GM23248 (cell line): ENCODE measurements around the gene TUFM. TPM values are rescaled to one million over a fixed set of nuclear protein-coding genes. Genes with fewer than 3 reads are reported as not detected.

ENCODE experiments used
- DNase-seq: peaks from one replicate; pipeline ENCODE4 v3.0.0-alpha.2; 2015
- H2AFZ ChIP-seq: fragments of 200-600 bp; sonication (generic); 2 replicates; pipeline ENCODE4 v1.6.1; 2016; ENCODE audit warnings: antibody characterized with exemption
- H3F3A ChIP-seq: fragments of 200-600 bp; sonication (generic); 2 replicates; pipeline ENCODE4 v1.6.1; 2016; ENCODE audit warnings: mild to moderate bottlenecking, antibody characterized with exemption, mixed run types; ENCODE audit not compliant: insufficient read depth
- H3K27ac ChIP-seq: fragments of 200-600 bp; sonication (generic); 2 replicates; pipeline ENCODE4 v1.5.1; 2016; ENCODE audit warnings: mild to moderate bottlenecking
- H3K27me3 ChIP-seq: fragments of 200-600 bp; sonication (generic); replicated peaks from 2 replicates; pipeline ENCODE4 v1.6.1; 2016; ENCODE audit warnings: mild to moderate bottlenecking; ENCODE audit not compliant: insufficient read depth
- H3K36me3 ChIP-seq: fragments of 200-600 bp; sonication (generic); 2 replicates; pipeline ENCODE4 v1.6.1; 2016; ENCODE audit warnings: low read depth, mild to moderate bottlenecking
- H3K4me1 ChIP-seq: fragments of 200-600 bp; sonication (generic); 2 replicates; pipeline ENCODE4 v1.6.1; 2016; ENCODE audit warnings: mild to moderate bottlenecking; ENCODE audit not compliant: insufficient read depth
- H3K4me2 ChIP-seq: fragments of 200-600 bp; sonication (generic); one replicate; pipeline ENCODE4 v1.6.1; 2016; ENCODE audit warnings: mild to moderate bottlenecking; ENCODE audit not compliant: unreplicated experiment
- H3K4me3 ChIP-seq: fragments of 200-600 bp; sonication (generic); 2 replicates; pipeline ENCODE4 v1.5.1; 2016; ENCODE audit warnings: mild to moderate bottlenecking
- H3K79me2 ChIP-seq: fragments of 200-600 bp; sonication (generic); 2 replicates; pipeline ENCODE4 v1.6.1; 2016; ENCODE audit warnings: mild to moderate bottlenecking; ENCODE audit not compliant: insufficient read depth
- H3K9ac ChIP-seq: fragments of 200-600 bp; sonication (generic); 2 replicates; pipeline ENCODE4 v1.6.1; 2016; ENCODE audit warnings: mild to moderate bottlenecking
- H3K9me2 ChIP-seq: fragments of 200-600 bp; sonication (generic); 2 replicates; pipeline ENCODE4 v1.6.1; 2016; ENCODE audit warnings: mixed run types, mild to moderate bottlenecking, moderate library complexity; ENCODE audit not compliant: insufficient read depth
- H3K9me3 ChIP-seq: fragments of 200-600 bp; sonication (generic); one replicate; pipeline ENCODE4 v1.6.1; 2017; ENCODE audit warnings: low read depth
- H4K20me1 ChIP-seq: fragments of 200-600 bp; sonication (generic); 2 replicates; pipeline ENCODE4 v1.6.0; 2016; ENCODE audit not compliant: insufficient read depth
- EZH2 ChIP-seq: fragments of 200-600 bp; sonication (generic); IDR thresholded peaks from 2 replicates; pipeline ENCODE4 v1.6.1; 2018; ENCODE audit warnings: antibody characterized with exemption, mild to moderate bottlenecking; ENCODE audit not compliant: insufficient read depth, poor library complexity, severe bottlenecking
- EZH2phosphoT487 ChIP-seq: fragments of 200-600 bp; sonication (generic); IDR thresholded peaks from 2 replicates; pipeline ENCODE4 v1.6.1; 2018; ENCODE audit warnings: antibody characterized with exemption, moderate library complexity, mild to moderate bottlenecking, low read depth; ENCODE audit not compliant: insufficient read depth
- WGBS, 2 experiments: methylation state at CpG; one replicate each; pipeline ENCODE4 v1.1.6; 2015 to 2017; ENCODE audit warnings: low lambda C conversion rate in 2 of 2, low coverage in 1 of 2; ENCODE audit errors: missing lambda C conversion rate in 2 of 2; 5-methylcytosine and 5-hydroxymethylcytosine counted together
- in situ Hi-C: fragments of 300-500 bp; cut with MboI; formaldehyde crosslinking; loops from 2 replicates; pipeline ENCODE4 v1.15.0; 2020
- polyA plus RNA-seq: library from polyadenylated mRNA; unstranded; fragments of >200 nt; fragmentation: Nextera tagmentation; extraction: Ambion mirVana; gene quantifications from 2 replicates; pipeline ENCODE4 v1.2.1, GENCODE V29; 2016
- total RNA-seq: library from RNA; depleted of rRNA; stranded (reverse); fragments of >200 nt; shearing (Covaris generic); gene quantifications from 2 replicates; pipeline ENCODE4 v1.2.3, GENCODE V29; 2014

TUFM gene
- total and polyA plus RNA-seq, 2 experiments from 2014 or later, result 95.2 to 141 TPM

DNA sequence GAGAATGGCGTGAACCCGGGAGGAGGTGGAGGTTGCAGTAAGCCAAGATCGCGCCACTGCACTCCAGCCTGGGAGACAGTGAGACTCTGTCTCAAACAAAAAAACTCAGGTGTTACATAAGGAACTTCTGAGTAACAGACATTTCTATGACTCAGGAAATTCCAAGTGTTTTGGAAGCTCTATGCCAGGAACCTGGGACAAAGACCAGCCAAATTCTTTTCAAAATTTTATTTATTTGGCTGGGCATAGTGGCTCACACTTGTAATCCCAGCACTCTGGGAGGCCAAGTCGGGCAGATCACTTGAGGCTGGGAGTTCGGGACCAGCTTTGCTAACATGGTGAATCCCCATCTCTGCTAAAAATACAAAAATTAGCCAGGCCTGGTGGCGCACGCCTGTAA, 12.3 kb upstream of the TUFM start:
- Histone ChIP-seq H3K9me2 (no peaks in the 10 kb centered on the region), H3K27me3 (no peaks in the 10 kb centered on the region), H2AFZ (no peak overlapping the region), H3K4me3 (no peak overlapping the region), H3K4me2 (no peak overlapping the region), H3K27ac (peak overlapping the region; percentile 55), H3K9me3 (no peaks in the 10 kb centered on the region), H3K79me2 (peaks cover 24% of the 10 kb centered on the region), H3F3A (peaks cover 4% of the 10 kb centered on the region; the same call in 1 of the 2 replicates), H3K4me1 (peaks cover 6% of the 10 kb centered on the region; the same call in 1 of the 2 replicates), H3K9ac (no peak overlapping the region), H3K36me3 (no peaks in the 10 kb centered on the region), H4K20me1 (no peaks in the 10 kb centered on the region)
- WGBS, 2 experiments, result 92 to 93% methylated on average over 8 of the region's 8 CpGs
- DNase-seq, result peak; percentile 50
- TF ChIP-seq EZH2phosphoT487 (no peak), EZH2 (no peak)
- in situ Hi-C loops, result no loop called here

DNA sequence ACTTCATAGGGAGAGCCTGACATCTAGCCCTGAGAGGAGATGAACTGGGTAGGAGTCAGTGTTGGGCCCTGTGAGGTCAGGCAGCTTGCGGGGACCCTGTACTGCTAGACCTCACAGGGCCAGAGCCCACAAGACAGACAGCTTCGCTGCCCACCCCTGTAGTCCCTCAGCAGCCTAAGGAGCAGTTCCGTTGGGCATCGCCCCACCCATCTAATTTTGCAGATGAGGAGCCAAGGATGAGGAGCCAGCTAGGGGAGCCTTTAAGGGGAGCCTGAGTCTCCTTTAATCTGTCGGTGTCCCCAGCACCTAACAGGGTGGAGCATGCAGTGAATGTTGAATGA, 755 bp upstream of the TUFM start:
- Histone ChIP-seq H3K4me2 (peak overlapping the region; percentile 96), H3K79me2 (peaks cover 64% of the 10 kb centered on the region), H3K27ac (peak overlapping the region; percentile 36), H3K36me3 (peaks cover 14% of the 10 kb centered on the region; the same call in 1 of the 2 replicates), H4K20me1 (no peaks in the 10 kb centered on the region), H3K27me3 (no peaks in the 10 kb centered on the region), H2AFZ (peak overlapping the region; percentile 90), H3K9me3 (no peaks in the 10 kb centered on the region), H3K4me3 (peak overlapping the region; percentile 94), H3K9me2 (no peaks in the 10 kb centered on the region), H3K9ac (peak overlapping the region; percentile 93), H3K4me1 (peaks cover 11% of the 10 kb centered on the region), H3F3A (no peaks in the 10 kb centered on the region)
- DNase-seq, result peak; percentile 38
- TF ChIP-seq EZH2phosphoT487 (no peak), EZH2 (no peak)
- in situ Hi-C loops, result no loop called here
- 0 to 1% methylated on average over 4 to 5 of the region's 5 CpGs for WGBS, 2 experiments

DNA sequence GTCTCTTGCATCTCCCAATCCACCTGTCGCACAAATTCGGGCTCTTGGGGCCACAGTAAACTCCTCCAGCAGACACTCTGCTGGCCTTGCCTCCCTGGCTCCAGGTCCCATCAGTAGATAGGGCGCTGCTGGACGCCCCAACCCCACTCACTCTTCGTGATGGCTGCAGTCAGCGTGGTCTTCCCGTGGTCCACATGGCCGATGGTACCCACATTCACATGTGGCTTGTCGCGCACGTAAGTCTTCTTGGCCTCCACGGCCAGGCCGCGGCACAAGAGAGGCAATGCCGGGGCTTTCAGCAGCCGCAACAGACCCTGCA, 428 bp downstream of the TUFM start:
- Histone ChIP-seq H3K36me3 (peaks cover 20% of the 10 kb centered on the region; the same call in 1 of the 2 replicates), H3F3A (peaks cover 8% of the 10 kb centered on the region; the same call in 1 of the 2 replicates), H4K20me1 (no peaks in the 10 kb centered on the region), H3K4me3 (peak overlapping the region; percentile 94), H3K4me2 (peak overlapping the region; percentile 86), H3K9me3 (no peaks in the 10 kb centered on the region), H3K9ac (peak overlapping the region; percentile 93), H3K27ac (peak overlapping the region; percentile 38), H3K79me2 (peaks cover 64% of the 10 kb centered on the region), H2AFZ (peak overlapping the region; percentile 85), H3K27me3 (no peaks in the 10 kb centered on the region), H3K4me1 (peaks cover 11% of the 10 kb centered on the region), H3K9me2 (no peaks in the 10 kb centered on the region)
- WGBS, 2 experiments, result 0 to 1% methylated on average over 16 of the region's 16 CpGs
- no peak for DNase-seq
- in situ Hi-C loops, result no loop called here
- TF ChIP-seq EZH2phosphoT487 (no peak), EZH2 (no peak)

DNA sequence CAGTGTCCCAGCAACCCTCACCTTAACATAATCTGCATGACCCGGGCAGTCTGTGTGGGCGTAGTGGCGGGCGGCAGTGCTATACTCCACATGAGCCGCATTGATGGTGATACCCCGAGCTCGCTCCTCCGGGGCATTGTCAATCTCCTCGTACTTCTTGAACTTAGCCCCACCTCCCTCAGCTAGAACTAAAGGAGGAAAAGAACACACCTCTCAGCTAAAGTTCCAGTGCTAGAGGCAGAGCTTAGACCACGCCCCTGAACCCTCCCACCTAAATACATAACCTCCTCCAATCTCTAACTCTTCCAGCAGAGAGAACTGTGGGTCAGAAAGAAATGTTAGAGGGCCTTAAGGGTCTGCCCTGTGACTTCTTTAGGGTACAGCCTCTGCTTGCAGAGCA, 855 bp downstream of the TUFM start:
- WGBS, 2 experiments, result 47 to 53% methylated on average over 10 of the region's 10 CpGs
- Histone ChIP-seq H3K9ac (peak overlapping the region; percentile 93), H3K4me2 (peak overlapping the region; percentile 86), H3K4me3 (peak overlapping the region; percentile 94), H2AFZ (peak overlapping the region; percentile 85), H3K9me2 (no peaks in the 10 kb centered on the region), H3K4me1 (peaks cover 11% of the 10 kb centered on the region), H3K27ac (peak overlapping the region; percentile 38), H3K79me2 (peaks cover 64% of the 10 kb centered on the region), H3K36me3 (peaks cover 20% of the 10 kb centered on the region; the same call in 1 of the 2 replicates), H3K9me3 (no peaks in the 10 kb centered on the region), H3K27me3 (no peaks in the 10 kb centered on the region), H3F3A (peaks cover 8% of the 10 kb centered on the region; the same call in 1 of the 2 replicates), H4K20me1 (no peaks in the 10 kb centered on the region)
- in situ Hi-C loops, result no loop called here
- TF ChIP-seq EZH2 (no peak), EZH2phosphoT487 (no peak)
- peak; percentile 68 for DNase-seq
